BJ (cell line): ENCODE results near the gene SYT1. TPM values are rescaled to one million over a fixed set of nuclear protein-coding genes. Genes with fewer than 3 reads are reported as not detected.

ENCODE experiments used
- CTCF ChIA-PET: fragments of 350-600 bp; formaldehyde crosslinking; extraction: SDS; loops from one replicate; lab custom pipeline; 2021; ENCODE audit warnings: antibody characterized with exemption, inconsistent platforms; lab: Yijun Ruan, JAX
- POLR2A ChIA-PET: fragments of 300-600 bp; sonication (Branson Sonifier 250); formaldehyde crosslinking; extraction: SDS; loops from one replicate; lab custom pipeline; 2021; ENCODE audit warnings: antibody characterized with exemption; lab: Charles Lee
- DNase-seq: peaks from one replicate; pipeline ENCODE4 v3.0.0-alpha.2; 2011; ENCODE audit warnings: low read depth
- H3K27me3 ChIP-seq: 2 replicates; pipeline ENCODE4 v1.6.0; 2011; ENCODE audit warnings: low read length; ENCODE audit not compliant: control insufficient read depth, insufficient read depth
- H3K36me3 ChIP-seq: 2 replicates; pipeline ENCODE4 v1.5.1; 2011; ENCODE audit warnings: low read length; ENCODE audit not compliant: control insufficient read depth, insufficient read depth
- H3K4me3 ChIP-seq: 2 replicates; pipeline ENCODE4 v1.5.1; 2011; ENCODE audit warnings: low read depth, mild to moderate bottlenecking, control low read depth, low read length
- polyA plus RNA-seq: library from polyadenylated mRNA; depleted of rRNA; stranded (reverse); fragments of >200 nt; gene quantifications from 2 replicates; pipeline ENCODE4 v1.2.3, GENCODE V29; 2011
- TF ChIP-seq, protein P1 (sequence below): IDR thresholded peaks from 2 replicates; pipeline ENCODE4 v1.5.1; 2011; ENCODE audit warnings: low read depth, mild to moderate bottlenecking, control low read depth, inconsistent platforms, low read length, moderate library complexity; ENCODE audit not compliant: insufficient read depth

SYT1 gene
- polyA plus RNA-seq, 1 experiment, result 0.70 TPM

- TF ChIP-seq, protein P1, sequence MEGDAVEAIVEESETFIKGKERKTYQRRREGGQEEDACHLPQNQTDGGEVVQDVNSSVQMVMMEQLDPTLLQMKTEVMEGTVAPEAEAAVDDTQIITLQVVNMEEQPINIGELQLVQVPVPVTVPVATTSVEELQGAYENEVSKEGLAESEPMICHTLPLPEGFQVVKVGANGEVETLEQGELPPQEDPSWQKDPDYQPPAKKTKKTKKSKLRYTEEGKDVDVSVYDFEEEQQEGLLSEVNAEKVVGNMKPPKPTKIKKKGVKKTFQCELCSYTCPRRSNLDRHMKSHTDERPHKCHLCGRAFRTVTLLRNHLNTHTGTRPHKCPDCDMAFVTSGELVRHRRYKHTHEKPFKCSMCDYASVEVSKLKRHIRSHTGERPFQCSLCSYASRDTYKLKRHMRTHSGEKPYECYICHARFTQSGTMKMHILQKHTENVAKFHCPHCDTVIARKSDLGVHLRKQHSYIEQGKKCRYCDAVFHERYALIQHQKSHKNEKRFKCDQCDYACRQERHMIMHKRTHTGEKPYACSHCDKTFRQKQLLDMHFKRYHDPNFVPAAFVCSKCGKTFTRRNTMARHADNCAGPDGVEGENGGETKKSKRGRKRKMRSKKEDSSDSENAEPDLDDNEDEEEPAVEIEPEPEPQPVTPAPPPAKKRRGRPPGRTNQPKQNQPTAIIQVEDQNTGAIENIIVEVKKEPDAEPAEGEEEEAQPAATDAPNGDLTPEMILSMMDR, result no peak
- H3K36me3 ChIP-seq, result no peaks in the 10 kb centered on the region
- DNase-seq, result no peak
- CTCF ChIA-PET, result no interaction called here
- POLR2A ChIA-PET, result no interaction called here
- no peaks in the 10 kb centered on the region for H3K27me3 ChIP-seq
- H3K4me3 ChIP-seq, result no peak overlapping the region
Measured at GRCh38 chr12:79217306-79217705, 352.7 kb downstream of the SYT1 start.

DNA sequence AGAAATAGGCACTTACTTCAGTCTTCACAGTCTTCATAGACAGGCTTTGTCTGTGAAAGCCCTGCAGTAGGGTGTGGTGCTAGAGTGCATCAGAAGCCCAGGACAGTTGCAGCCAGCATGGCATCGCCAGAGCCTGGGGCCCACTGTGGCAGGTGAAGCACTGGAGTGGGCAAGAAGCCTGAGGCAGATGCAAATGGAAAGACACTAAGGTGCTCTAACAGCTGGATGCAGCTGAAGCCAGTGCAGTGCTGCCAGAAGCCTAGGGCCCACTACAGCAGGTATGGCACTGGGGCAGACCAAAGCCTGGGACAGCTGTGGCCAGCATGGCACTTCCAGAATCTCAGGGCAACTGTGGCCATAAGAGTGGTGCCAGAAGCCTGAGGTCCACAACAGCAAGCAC is 358.6 kb downstream of the SYT1 start:
- no peaks in the 10 kb centered on the region for H3K27me3 ChIP-seq
- no peak overlapping the region for H3K4me3 ChIP-seq
- ChIA-PET POLR2A (no interaction called here), CTCF (interaction anchor here (1.0 kb wide), 1 partner anchor 20 kb away, joined by 3 read pairs; no protein-coding TSS in a partner anchor)
- no peaks in the 10 kb centered on the region for H3K36me3 ChIP-seq
- TF ChIP-seq, protein P1, result no peak
- no peak for DNase-seq

DNA sequence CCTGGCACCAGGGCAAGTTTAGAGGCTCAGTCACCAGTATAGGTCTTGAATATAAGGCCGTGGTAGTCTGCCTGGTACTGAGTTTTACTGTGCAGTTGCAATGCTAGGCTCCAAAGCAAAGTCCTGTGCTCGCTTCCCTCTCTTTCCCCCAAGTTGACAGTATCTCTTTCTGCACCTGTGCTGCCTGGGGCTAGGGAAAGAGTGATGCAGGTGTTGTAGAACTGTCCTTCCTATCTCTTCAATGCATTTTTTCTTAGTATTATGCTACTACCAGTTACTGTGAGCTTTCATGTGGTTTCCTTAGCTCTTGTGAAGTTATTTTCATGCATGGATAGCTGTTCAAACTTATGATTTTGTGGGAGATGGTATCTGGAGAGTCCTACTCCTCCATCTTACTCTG is 359.2 kb downstream of the SYT1 start:
- TF ChIP-seq, protein P1, result no peak
- no peaks in the 10 kb centered on the region for H3K27me3 ChIP-seq
- ChIA-PET POLR2A (no interaction called here), CTCF (no interaction called here)
- no peak overlapping the region for H3K4me3 ChIP-seq
- no peak for DNase-seq
- H3K36me3 ChIP-seq, result no peaks in the 10 kb centered on the region

- POLR2A ChIA-PET, result no interaction called here
- DNase-seq, result no peak
- CTCF ChIA-PET, result no interaction called here
Measured at GRCh38 chr12:79227091-79227490, 362.5 kb downstream of the SYT1 start.

GRCh38 chr12:79227646-79228045 is 363.1 kb downstream of the SYT1 start:
- Histone ChIP-seq H3K36me3 (no peaks in the 10 kb centered on the region), H3K4me3 (no peak overlapping the region), H3K27me3 (no peaks in the 10 kb centered on the region)
- TF ChIP-seq, protein P1, result no peak
- POLR2A ChIA-PET, result no interaction called here
- CTCF ChIA-PET, result no interaction called here
- no peak for DNase-seq

More at GRCh38 chr12:79227091-79227490, 362.5 kb downstream of the SYT1 start:
- no peak overlapping the region for H3K4me3 ChIP-seq
- H3K27me3 ChIP-seq, result no peaks in the 10 kb centered on the region
- H3K36me3 ChIP-seq, result no peaks in the 10 kb centered on the region
- TF ChIP-seq, protein P1, result no peak
